OCI-M1 (cell line): ENCODE data around the gene PHAF1.

Experiments used
- DNase-seq: peaks from one replicate; lab custom pipeline; 2025; lab: John Stamatoyannopoulos, UW

The PHAF1 gene

GRCh38 chr16:67109407-67110135 is at the start of gene PHAF1:
TSS of gene PHAF1 (plus strand) at chr16:67109941. CDS start at chr16:67110176, 235 bp downstream.
- peak; percentile 95 for DNase-seq

- DNase-seq, result peak; percentile 47
Observed at GRCh38 chr16:67063008-67063407, 46.7 kb upstream of the PHAF1 start.

- DNase-seq, result no peak
Observed at GRCh38 chr16:67068212-67068753, 41.5 kb upstream of the PHAF1 start.

- DNase-seq, result no peak
Observed at GRCh38 chr16:67071476-67072048, 38.2 kb upstream of the PHAF1 start.

GRCh38 chr16:67075331-67075730 is 34.4 kb upstream of the PHAF1 start:
- no peak for DNase-seq

- no peak for DNase-seq
Observed at GRCh38 chr16:67077871-67078270, 31.9 kb upstream of the PHAF1 start.

GRCh38 chr16:67082100-67082499 is 27.6 kb upstream of the PHAF1 start:
- no peak for DNase-seq

- no peak for DNase-seq
Observed at GRCh38 chr16:67082891-67083290, 26.9 kb upstream of the PHAF1 start.

GRCh38 chr16:67084345-67085028 is 25.3 kb upstream of the PHAF1 start:
- DNase-seq, result no peak

- no peak for DNase-seq
Observed at GRCh38 chr16:67086822-67087221, 22.9 kb upstream of the PHAF1 start.

GRCh38 chr16:67087291-67087690 is 22.4 kb upstream of the PHAF1 start:
- no peak for DNase-seq

- no peak for DNase-seq
Observed at GRCh38 chr16:67087803-67088202, 21.9 kb upstream of the PHAF1 start.

GRCh38 chr16:67088551-67088950 is 21.2 kb upstream of the PHAF1 start:
- DNase-seq, result no peak

- DNase-seq, result no peak
Observed at GRCh38 chr16:67089101-67089500, 20.6 kb upstream of the PHAF1 start.

- DNase-seq, result no peak
Observed at GRCh38 chr16:67091906-67092566, 17.7 kb upstream of the PHAF1 start.

- DNase-seq, result no peak
Observed at GRCh38 chr16:67093098-67093726, 16.5 kb upstream of the PHAF1 start.

GRCh38 chr16:67098599-67098998 is 11.1 kb upstream of the PHAF1 start:
- no peak for DNase-seq

GRCh38 chr16:67100569-67101310 is 9.0 kb upstream of the PHAF1 start:
- peak; percentile 57 for DNase-seq

- DNase-seq, result no peak
Observed at GRCh38 chr16:67101311-67102082, 8.2 kb upstream of the PHAF1 start.

- DNase-seq, result peak; percentile 26
Observed at GRCh38 chr16:67104061-67104460, 5.7 kb upstream of the PHAF1 start.
